Activated CD8-positive, alpha-beta T cell treated with anti-CD3 and anti-CD28 coated beads for 36 hours (primary cell): ENCODE data around the gene STK4. TPM values are rescaled to one million over a fixed set of nuclear protein-coding genes. Genes with fewer than 3 reads are reported as not detected.
"Not testable (repeated sequence)": the region's sequence is repeated elsewhere in the genome, so short reads cannot be mapped to it uniquely, and the experiment has no call there.

ENCODE experiments used
- ATAC-seq: fragments of 200-7000 bp; cut with Tn5 transposase; one replicate; pipeline ENCODE4 v1.10.0; 2021; ENCODE audit warnings: mild to moderate bottlenecking, moderate library complexity
- CTCF ChIA-PET: fragments of 350-600 bp; sonication (Branson Sonifier 250); formaldehyde crosslinking; loops from one replicate; lab custom pipeline; 2021; ENCODE audit warnings: antibody characterized with exemption; lab: Charles Lee
- POLR2A ChIA-PET: fragments of 350-600 bp; sonication (Branson Sonifier 250); formaldehyde crosslinking; loops from one replicate; lab custom pipeline; 2021; ENCODE audit warnings: antibody characterized with exemption; lab: Charles Lee
- DNase-seq: peaks from one replicate; pipeline ENCODE4 v3.0.0-alpha.2; 2020
- H3K27ac Mint-ChIP-seq: one replicate; pipeline ENCODE4 v1.8.0; 2021; ENCODE audit warnings: mild to moderate bottlenecking, mixed read lengths
- H3K27me3 Mint-ChIP-seq: one replicate; pipeline ENCODE4 v1.8.0; 2021; ENCODE audit warnings: mixed read lengths
- H3K36me3 Mint-ChIP-seq: one replicate; pipeline ENCODE4 v1.8.0; 2021; ENCODE audit warnings: low read depth, mixed read lengths
- H3K4me1 Mint-ChIP-seq: one replicate; pipeline ENCODE4 v1.8.0; 2021; ENCODE audit warnings: low read depth, mixed read lengths
- H3K4me3 Mint-ChIP-seq: one replicate; pipeline ENCODE4 v1.8.0; 2021; ENCODE audit warnings: mild to moderate bottlenecking, moderate library complexity, mixed read lengths
- H3K9me3 Mint-ChIP-seq: one replicate; pipeline ENCODE4 v1.8.0; 2021; ENCODE audit warnings: mixed read lengths
- CTCF ChIP-seq: fragments of 200-600 bp; IDR thresholded peaks from one replicate; pipeline ENCODE4 v1.8.0; 2022; ENCODE audit warnings: antibody characterized with exemption, mild to moderate bottlenecking
- intact Hi-C: fragments of 100-400 bp; cut with micrococcal nuclease; formaldehyde crosslinking; loops from one replicate; pipeline ENCODE4 v1.10.0; 2022
- total RNA-seq, 2 experiments: library from RNA; stranded (reverse); gene quantifications; one replicate each; pipeline ENCODE4 v1.2.3, GENCODE V29; 2021

Gene STK4
- total RNA-seq, 2 experiments from 2014 or later, result 154 to 165 TPM

DNA sequence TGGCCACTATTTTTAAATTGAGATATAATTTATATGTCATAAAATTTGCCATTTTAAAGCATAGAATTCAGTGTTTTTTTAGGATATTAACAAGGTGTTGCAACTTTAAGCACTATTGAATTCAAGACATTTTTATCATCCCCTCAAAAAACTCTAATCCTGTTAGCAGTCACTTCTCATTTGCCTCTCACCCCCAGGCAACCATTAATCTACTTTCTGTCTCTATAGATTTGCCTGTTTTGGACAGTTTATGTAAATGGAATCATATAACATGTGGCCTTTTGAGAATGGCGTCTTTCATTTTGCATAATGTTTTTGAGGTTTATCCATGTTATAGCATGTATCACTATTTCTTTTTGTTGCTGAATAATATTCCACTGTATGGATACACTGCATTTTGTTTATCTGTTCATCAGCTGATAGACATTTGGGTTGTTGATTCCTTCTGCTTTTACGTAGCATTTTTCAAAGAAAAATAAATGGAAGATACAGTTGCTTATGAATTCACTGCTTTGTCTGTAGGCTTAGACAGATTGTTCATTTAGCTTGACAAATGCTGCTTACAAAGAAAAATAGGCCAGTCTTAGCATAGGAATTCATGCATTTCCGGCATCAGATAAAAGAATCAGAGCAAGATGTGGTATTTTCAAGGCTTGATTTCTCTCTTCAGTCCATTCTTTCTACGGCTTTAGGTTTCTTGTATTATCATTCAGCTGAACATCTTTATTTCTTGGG lies 52.9 kb downstream of the STK4 start:
- no peak for ATAC-seq
- TF ChIP-seq CTCF, result no peak
- intact Hi-C loops, result no loop called here
- CTCF ChIA-PET, result interaction anchor here (1.0 to 3.1 kb wide), 8 partner anchors 8 to 336 kb away, joined by 3 to 19 read pairs (median 6); no protein-coding TSS in a partner anchor
- Mint-ChIP-seq H3K4me1 (peaks cover 63% of the 10 kb centered on the region), H3K36me3 (peaks cover 64% of the 10 kb centered on the region), H3K27ac (no peak overlapping the region), H3K4me3 (no peak overlapping the region), H3K9me3 (no peaks in the 10 kb centered on the region), H3K27me3 (no peaks in the 10 kb centered on the region)
- DNase-seq, result no peak
- POLR2A ChIA-PET, result no interaction called here

- ChIA-PET CTCF (interaction anchor here (1.0 to 3.1 kb wide), 8 partner anchors 9 to 337 kb away, joined by 3 to 19 read pairs (median 6); no protein-coding TSS in a partner anchor), POLR2A (interaction anchor here (1.1 kb wide), 1 partner anchor 60 kb away, joined by 3 read pairs; the partner anchor contains the start of gene TOMM34)
- no peak for TF ChIP-seq CTCF
- ATAC-seq (no peak), DNase-seq (no peak)
- Mint-ChIP-seq H3K4me3 (no peak overlapping the region), H3K36me3 (peaks cover 62% of the 10 kb centered on the region), H3K27me3 (no peaks in the 10 kb centered on the region), H3K27ac (peak overlapping the region; percentile 54), H3K4me1 (peaks cover 60% of the 10 kb centered on the region), H3K9me3 (no peaks in the 10 kb centered on the region)
- intact Hi-C loops, result no loop called here
Observed at GRCh38 chr20:45019762-45020123, 53.4 kb downstream of the STK4 start.

- no peak for DNase-seq
- ChIA-PET CTCF (interaction anchor here (0.6 to 3.1 kb wide), 9 partner anchors 9 to 337 kb away, joined by 3 to 19 read pairs (median 5); no protein-coding TSS in a partner anchor), POLR2A (interaction anchor here (0.7 to 1.1 kb wide), 3 partner anchors 51 to 69 kb away, joined by 3 to 5 read pairs (median 3); partner anchors contain the start of gene TOMM34)
- intact Hi-C loops, result no loop called here
- Mint-ChIP-seq H3K4me1 (peaks cover 60% of the 10 kb centered on the region), H3K9me3 (no peaks in the 10 kb centered on the region), H3K4me3 (no peak overlapping the region), H3K27me3 (no peaks in the 10 kb centered on the region), H3K27ac (peak overlapping the region; percentile 54), H3K36me3 (peaks cover 62% of the 10 kb centered on the region)
- no peak for TF ChIP-seq CTCF
- ATAC-seq, result no peak
Observed at GRCh38 chr20:45020236-45020886, 54.0 kb downstream of the STK4 start.

GRCh38 chr20:45021631-45022030 lies 55.3 kb downstream of the STK4 start:
- ATAC-seq, result no peak
- peaks cover 58% of the 10 kb centered on the region for H3K4me1 Mint-ChIP-seq

DNA sequence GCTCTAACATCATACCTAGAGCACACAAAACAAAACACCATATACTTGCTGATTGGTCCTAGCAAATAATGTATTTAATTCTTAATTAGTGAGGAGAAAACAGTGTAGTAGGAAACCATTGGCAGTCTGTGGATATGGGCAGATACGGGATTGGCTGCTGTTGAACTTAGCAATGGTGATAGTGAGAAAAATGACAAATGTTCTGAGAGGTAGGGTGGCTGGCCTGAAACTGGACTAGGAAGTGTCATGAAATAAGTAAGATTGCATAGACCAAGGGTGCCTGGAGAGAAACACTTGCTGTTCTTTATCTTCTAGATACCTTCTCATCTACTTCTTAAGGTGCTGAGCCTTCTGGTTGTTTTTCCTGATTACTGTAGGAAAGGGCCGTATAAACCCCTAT lies 56.8 kb downstream of the STK4 start:
- intact Hi-C loops, result not testable (repeated sequence)

More at GRCh38 chr20:45021631-45022030, 55.3 kb downstream of the STK4 start:
- H3K27ac Mint-ChIP-seq, result no peak overlapping the region
- POLR2A ChIA-PET, result no interaction called here
- no peak for DNase-seq
- peaks cover 63% of the 10 kb centered on the region for H3K36me3 Mint-ChIP-seq
- H3K4me3 Mint-ChIP-seq, result no peak overlapping the region
- no peak for TF ChIP-seq CTCF
- H3K9me3 Mint-ChIP-seq, result no peaks in the 10 kb centered on the region
- CTCF ChIA-PET, result interaction anchor here (0.8 to 3.1 kb wide), 4 partner anchors 10 to 74 kb away, joined by 4 to 18 read pairs (median 8); no protein-coding TSS in a partner anchor
- no peaks in the 10 kb centered on the region for H3K27me3 Mint-ChIP-seq
- intact Hi-C loops, result no loop called here

More for the DNA sequence above, 56.8 kb downstream of the STK4 start:
- DNase-seq, H3K4me3 Mint-ChIP-seq, H3K9me3 Mint-ChIP-seq, H3K27me3 Mint-ChIP-seq, CTCF ChIA-PET, POLR2A ChIA-PET: not testable (repeated sequence)
- peaks cover 57% of the 10 kb centered on the region for H3K4me1 Mint-ChIP-seq
- peak; percentile 60 for ATAC-seq
- H3K36me3 Mint-ChIP-seq, result peaks cover 62% of the 10 kb centered on the region
- peak overlapping the region; percentile 11 for H3K27ac Mint-ChIP-seq
